Activated CD8-positive, alpha-beta memory T cell treated with anti-CD3 and anti-CD28 coated beads for 48 hours (primary cell): ENCODE results near the gene BRI3BP.
"Not testable (repeated sequence)": the region's sequence is repeated elsewhere in the genome, so short reads cannot be mapped to it uniquely, and the experiment has no call there.

Experiments
- DNase-seq, 3 experiments: peaks; one replicate each; pipeline ENCODE4 v3.0.0-alpha.2; 2020; ENCODE audit warnings: low read depth in 2 of 3, low spot score in 2 of 3

The BRI3BP gene

DNA sequence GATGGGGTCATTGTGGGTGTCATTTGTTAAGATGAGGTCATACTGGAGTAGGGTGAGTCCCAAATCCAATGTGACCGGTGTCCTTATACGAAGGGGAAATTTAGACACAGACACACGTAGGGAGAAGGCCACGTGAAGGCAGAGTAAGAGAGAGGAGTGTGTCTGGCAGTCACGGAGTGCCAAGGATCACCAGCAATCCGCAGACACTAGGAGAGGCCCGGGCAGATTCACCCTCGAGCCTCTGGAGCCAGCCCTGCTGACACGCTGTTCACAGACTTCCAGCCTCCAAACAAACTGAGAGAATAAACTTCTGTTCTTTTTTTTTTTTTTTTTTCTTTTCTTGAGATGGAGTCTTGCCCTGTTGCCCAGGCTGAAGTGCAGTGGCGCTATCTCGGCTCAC lies 24.9 kb downstream of the BRI3BP start:
- no peak for DNase-seq

DNA sequence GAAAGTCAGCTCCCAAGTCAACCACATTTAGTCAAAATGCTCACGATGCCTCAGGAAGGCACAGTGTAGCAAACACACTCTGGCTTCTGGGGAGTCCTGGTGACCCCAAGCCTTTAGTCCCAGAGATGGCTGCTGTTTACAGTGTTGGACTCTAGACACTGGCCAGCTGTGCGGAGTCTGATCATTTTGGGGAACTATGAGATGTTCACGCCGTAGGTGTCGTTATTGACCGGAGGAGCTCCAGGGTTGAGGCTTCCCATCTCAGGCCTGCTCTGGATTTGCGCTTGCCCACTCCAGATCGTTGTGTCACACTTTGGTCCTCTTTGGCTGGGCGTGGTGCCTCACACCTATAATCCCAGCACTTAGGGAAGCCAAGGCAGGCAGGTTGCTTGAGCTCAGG lies 27.7 kb downstream of the BRI3BP start:
- DNase-seq, result no peak

DNA sequence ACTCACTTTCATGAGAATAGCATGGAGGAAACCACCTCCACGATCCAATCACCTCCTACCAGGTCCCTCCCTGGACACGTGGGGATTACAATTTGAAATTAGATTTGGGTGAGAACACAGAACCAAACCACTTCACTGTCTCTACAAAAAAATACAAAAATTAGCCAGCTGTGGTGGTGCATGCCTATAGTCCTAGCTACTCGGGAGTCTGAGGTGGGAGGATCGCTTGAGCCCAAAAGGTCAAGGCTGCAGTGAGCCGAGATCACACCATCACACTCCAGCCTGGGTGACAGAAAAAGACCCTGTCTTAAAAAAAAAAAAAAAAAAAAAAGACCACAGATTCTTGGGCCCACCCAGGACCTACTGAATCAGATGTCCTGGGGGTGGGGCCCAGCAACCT lies 28.3 kb downstream of the BRI3BP start:
- DNase-seq, result no peak

DNA sequence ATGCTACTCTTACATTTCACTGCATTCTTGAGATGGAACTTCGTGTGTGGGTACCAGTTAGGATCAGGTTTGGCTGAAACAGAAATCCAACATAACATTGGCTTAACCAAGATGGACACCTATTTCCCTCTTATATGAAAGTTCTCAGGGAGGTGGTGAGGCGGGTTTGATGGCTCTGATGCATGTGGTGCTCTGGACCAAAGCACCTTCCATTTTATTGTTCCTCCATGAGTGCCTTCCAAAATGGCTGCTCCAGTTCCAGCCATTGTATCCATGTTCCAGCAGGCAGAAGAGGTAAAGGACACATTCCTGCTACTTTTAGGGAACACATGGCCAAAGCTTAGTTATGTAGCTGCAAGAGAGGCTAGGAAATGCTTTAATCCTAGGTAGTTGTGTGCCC lies 29.6 kb downstream of the BRI3BP start:
- DNase-seq, result no peak

DNA sequence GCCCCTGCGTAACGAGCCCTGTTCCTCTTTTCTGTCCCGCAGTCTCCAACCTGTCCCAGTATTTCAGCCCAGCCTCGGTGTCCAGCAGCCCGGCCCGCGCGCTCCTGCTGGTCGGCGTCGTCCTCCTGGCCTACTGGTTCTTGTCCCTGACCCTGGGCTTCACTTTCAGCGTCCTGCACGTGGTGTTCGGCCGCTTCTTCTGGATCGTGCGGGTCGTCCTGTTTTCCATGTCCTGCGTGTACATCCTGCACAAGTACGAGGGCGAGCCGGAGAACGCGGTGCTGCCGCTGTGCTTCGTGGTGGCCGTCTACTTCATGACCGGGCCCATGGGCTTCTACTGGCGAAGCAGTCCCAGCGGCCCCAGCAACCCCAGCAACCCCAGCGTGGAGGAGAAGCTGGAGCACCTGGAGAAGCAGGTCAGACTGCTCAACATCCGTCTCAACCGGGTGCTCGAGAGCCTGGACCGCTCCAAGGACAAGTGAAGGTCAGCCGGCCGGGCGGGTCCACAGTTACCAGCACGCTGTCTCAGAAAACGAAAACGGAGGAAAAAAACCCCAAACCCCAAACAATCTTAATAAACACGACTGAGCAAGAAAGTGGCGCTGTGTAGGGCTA lies 31.6 kb downstream of the BRI3BP start:
- DNase-seq, result no peak

DNA sequence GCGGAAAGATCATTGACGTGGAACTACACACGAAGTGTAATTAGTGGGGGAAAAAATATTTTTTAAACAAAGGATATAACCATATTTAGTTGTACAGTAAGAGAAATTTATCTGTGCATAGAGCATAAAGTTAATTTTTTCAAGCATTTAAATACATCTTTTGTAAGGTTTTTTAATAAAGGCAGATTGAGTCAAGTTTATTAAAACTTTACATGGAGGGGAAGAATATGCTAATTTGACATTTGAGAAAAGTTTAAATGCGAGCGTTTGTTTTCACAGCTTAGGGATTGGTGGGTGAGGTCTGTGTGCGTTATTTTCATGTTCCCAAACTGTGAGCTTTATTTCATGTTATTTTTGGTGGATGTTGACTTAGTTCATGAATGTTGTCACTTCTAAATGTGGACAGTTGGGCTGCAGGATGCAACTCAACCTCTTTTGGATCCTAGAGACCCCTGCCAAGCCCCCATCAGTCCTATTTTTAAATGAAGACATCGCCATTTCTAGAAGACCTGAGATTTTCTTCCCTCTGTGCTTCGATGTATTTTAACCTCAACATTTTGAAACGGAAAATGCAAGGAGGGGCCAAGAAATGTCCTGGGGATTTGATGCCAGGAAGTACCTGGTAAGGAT lies 32.3 kb downstream of the BRI3BP start:
- DNase-seq, result no peak

DNA sequence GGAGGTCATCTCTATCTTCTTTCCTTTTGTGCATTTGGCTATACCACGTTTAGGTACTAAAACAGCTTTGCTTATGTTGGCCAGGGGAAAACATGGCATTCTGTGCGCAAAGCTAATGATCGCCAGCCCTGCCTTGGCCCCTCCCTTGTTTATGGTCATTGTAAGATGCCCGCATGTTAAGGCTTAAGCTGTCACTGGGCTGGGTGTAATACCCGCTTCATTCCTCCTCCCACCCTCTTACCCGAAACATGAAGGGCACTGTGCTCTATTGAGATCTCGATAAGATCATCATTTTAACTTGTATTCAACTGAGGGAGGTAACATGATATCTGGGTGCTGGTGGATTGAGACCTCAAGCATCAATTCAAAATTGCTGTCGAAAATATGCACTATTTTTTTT lies 34.7 kb downstream of the BRI3BP start:
- DNase-seq, result no peak

DNA sequence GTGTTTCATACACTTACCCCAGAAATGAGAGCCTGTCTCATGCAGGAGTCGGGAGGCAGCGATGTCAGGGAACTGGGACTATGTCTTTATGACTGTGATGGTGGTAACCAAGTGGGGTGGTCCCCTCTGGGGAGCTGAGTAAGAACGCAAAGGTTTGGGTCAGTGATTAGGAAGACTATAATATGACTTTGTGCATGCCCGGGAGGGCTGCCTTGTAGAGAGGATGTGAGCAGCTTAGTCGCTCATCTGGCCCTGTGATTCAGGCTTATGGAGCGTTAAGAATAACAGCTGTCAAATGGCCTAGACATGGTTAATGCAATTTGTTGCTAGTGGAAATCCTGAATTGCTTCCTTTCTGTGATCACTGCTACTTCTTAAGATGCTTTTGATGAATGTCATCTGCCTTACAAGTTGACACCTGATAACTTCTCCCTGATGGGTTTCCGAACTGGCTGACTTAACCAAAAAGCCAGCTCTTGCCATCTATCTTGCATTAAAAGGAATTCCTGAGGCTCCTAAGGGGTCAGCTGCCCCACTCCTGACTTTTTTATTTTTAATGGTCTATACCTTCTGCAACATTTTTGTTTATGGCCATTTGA lies 36.4 kb downstream of the BRI3BP start:
- DNase-seq, result no peak

DNA sequence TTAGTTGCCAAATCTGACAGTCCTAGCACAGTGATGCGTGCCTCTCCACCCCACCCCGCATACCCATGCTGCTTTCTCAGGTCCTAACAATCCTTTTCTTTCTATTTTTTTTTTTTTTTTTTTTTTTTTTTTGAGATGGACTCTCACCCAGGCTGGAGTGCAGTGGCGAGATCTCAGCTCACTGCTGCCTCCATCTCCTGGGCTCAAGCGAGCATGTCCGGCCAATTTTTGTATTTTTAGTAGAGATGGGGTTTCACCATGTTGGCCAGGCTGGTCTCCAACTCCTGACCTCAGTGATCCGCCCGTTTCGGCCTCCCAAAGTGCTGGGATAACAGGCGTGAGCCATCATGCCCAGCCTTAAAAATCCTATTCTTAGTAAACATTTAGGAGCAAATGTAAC lies 38.0 kb downstream of the BRI3BP start:
- not testable (repeated sequence) for DNase-seq

DNA sequence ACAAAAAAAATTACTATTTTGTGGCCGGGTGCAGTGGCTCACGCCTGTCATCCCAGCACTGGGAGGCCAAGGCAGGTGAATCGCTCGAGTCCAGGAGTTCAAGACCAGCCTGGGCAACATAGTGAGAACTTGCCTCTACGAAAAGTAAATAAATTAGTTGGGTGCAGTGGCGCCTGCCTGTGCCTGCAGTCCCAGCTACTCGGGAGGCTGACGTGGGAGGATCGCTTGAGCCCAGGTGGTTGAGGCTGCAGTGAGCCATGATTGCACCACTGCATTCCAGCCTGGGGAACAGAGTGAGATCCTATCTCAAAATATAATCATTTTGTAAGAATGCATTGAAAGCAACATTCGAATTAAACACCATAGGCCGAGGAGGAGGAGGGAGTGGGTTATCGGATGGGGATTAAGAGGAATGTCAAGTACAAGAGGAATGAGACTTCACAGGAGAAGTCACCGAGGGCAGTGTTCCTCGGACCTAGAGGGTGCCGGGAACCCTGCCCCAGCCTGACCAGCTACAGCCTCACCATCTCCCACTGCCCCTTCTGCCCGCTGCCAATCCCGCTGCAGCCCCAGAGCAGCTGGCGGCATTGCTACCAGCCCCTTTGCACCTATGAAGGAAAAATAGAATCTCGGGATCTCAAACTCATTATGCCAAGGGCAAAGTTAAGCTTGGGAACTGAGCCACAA lies 39.2 kb downstream of the BRI3BP start:
- DNase-seq, result no peak

DNA sequence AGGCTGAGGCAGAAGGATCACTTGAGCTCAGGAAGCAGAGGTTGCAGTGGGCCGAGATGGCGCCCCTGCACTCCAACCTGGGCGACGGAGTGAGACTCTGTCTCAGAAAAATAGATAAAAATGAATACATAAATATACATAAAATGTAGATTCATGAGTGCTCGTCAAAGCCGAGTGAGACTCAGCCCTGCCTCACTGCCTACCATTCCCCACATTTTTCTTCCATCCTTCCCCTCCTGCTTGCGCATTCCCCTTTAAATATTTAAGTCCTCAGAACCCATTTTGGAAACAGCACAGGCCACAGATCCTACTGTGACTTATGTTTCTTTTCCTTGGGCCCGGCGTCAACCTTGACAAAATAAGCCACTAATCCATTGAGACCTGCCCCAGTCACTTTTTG lies 39.8 kb downstream of the BRI3BP start:
- DNase-seq, result no peak

DNA sequence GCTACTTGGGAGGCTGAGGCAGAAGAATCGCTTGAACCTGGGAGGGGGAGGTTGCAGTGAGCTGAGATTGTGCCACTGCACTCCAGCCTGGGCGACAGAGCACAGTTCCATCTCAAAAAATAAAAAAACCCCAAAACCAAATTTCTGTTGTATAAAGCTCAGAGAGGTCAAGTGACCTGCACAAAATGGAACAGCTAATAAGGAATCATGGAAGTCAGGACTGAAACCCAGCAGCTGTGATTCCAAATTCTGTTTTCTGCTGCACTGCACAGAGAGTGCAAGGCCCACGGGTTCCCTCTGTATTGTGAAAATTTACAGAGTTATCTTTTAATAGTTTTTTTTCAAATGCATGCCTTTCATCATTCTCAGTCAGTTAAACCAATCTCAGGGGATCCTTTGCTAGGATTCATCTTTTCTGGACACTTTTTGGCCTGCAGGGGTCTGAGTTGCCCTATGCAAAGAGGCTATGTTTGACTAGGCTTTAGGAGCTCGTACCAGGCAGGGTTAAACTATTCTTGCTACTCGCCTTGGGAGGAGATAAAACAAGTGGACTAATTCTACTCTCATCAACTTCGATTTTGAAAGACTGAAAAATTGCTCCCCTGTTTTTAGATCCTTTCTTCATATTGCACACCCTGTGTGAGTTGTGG lies 45.7 kb downstream of the BRI3BP start:
- no peak for DNase-seq

DNA sequence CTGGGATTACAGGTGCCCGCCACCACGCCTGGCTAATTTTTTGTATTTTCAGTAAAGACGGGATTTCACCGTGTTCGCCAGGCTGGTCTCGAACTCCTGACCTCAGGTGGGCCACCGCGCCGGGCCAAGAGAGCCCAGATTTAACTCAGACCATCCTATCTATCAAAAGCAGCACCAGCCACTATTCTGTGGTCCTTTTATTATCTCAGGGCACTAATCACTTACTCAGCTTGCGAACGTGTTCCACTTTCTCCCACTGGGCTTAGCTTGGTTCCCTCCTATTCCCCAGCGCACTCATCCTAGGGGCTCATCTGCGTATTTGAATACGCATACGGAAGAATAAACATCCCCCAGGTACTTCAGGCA lies 55.6 kb downstream of the BRI3BP start:
- no peak for DNase-seq

DNA sequence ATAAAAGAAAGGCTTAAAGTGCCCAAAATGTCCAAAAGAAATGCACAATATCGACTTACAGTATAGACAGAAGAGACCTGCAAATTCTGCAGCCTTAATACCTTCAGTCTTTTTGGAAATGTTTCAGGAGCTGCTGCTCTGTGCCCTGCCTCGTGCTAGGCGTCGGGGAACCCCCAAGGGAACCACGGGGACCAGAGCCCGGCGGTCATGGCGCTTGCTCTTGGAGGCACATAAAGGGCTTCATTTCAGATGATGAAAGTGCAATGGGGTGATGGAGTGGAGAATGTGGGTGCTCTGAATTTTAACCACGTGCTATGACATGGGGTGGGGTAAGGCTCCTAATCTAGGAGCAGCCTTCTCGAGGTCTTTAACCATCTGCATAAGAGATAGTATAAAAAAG lies 57.0 kb downstream of the BRI3BP start:
- no peak for DNase-seq

DNA sequence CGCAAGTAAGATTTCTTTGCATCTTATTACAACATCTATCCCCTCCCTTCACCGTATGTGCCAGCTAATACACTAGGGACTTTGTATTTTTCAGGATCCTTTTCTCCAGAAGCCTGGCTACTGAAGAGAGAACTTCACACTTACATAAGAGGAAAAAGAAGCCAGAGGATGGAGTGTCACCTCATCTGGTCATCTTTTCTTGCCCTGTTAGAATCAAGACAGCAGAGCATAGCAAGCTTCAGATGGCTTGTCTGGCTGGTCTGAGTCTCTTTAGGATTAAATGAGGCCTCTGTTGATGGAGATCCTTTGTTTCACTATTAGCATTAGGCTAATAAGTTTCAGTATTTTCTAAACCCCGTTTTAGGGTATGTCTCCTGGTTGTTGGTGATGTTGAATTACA lies 57.4 kb downstream of the BRI3BP start:
- no peak for DNase-seq

DNA sequence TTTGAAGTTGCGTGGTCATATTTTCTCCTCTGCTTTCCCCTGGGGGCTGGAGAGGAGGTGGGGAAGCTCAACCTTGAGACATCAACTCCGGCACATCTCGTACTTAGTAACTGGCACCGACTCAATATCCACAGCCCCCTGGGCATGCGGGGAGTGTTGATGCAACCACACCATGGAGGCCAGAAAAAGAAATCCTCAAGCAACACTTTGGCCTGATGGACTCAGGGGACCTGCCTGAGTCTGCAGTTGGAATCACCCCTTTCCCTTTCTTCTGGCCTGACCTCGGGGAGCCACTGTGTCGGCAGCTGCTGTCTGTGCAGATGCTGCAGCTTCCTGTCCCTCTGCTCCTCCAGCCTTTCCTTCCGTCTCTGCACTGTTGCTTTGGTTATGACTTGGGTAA lies 60.4 kb downstream of the BRI3BP start:
- no peak for DNase-seq

DNA sequence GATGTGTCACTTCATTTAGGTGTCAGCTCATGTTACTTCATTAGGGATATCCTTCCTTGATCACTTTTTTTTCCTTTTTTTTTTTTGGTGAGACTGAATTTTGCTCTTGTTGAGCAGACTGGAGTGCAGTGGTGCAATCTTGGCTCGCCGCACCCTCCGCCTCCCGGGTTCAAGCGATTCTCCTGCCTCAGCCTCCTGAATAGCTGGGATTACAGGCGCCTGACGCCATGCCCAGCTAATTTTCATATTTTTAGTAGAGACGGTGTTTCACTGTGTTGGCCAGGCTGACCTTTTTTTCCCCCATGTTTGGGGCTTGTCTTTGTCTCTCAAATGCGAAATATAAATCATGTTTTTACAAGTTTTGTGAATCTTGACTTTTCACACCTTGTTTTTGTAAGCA lies 62.1 kb downstream of the BRI3BP start:
- no peak for DNase-seq

DNA sequence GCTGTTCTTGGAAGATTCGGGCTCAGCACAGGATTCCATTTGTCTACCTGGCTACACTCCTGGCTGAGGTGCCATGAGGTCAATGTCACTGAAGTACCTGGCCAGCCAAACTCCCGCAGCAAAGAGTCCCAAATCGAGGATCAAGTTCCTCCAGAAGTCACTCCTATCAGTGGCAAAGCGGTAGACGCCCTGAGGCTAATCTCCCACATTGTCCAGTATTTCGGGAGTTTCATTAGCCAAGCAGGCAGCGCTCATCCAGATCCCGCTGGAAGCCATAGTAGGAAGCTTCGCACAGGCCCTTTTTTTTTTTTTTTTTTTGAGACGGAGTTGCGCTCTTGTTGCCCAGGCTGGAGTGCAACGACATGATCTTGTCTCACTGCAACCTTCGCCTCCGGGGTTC lies 62.9 kb downstream of the BRI3BP start:
- no peak for DNase-seq

DNA sequence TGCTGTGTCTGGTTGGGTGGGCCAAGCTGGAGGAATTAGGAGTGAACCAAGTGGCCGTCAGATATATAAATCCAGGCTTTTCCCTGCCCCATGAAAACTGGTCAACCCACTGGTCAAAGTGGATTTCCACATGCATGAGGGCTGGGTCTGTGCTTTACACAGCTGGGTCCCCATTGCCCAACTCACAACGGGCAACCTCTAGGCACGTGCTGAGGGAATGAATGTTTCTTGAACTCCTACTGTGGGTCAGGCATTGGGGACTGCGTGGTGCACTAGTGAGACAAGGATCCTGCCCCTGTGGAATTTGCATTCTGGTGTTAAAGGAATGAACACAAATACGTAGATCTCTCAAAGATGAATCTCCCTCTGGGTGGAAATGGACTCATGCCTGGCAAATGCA lies 64.3 kb downstream of the BRI3BP start:
- no peak for DNase-seq

DNA sequence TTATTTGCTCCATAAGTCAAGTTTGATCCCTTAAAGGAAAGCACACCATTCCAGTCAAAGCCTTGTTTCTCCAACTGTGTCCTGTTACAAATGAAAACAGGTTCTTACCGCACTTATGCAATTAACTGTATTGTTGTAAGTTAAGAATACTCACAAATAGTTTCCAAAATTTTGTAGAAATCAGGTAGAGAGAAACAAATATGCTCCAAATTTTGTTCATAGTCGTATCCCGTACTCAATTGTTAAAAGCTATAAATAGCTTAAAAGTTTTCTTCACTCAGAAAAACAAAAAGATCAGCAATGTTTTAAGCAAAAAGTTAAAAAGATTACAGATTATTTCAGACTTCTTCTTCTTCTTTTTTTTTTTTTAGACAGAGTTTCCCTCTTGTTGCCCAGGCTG lies 67.8 kb downstream of the BRI3BP start:
- no peak for DNase-seq

DNA sequence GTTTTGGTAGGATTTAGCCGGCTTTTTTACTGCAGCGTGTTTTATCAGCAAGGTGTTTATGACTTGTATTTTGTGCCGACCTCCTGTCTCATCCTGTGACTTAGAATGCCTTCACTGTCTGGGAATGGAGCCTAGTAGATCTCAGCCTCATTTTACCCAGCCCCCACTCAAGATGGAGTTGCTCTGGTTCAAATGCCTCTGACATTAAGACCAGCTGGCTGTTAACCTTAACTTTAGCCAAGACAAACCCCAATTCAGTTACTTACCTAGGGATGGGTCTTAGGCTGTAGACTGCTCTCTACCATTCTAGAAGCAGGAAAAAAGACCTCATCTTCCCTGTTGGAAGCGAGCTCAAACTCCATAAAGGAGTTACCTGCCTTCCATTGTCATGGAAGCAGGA lies 70.1 kb downstream of the BRI3BP start:
- not testable (repeated sequence) for DNase-seq

DNA sequence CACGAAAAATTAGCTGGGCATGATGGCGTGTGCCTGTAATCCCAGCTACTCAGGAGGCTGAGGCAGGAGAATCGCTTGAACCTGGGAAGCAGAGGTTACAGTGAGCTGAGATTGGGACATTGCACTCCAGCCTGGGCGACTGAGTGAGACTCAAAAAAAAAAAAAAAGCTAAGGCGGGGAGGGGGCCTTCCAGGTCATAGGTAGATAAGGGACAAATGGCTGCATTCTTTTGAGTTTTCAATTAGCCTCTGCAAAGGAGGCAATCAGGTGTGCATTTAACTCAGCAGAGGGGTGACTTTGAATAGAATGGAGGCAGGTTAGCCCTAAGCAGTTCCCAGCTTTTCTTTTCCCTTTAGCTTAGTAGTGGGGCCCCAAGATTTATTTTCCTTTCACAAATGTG lies 71.0 kb downstream of the BRI3BP start:
- DNase-seq, result no peak
